ENCODE data around the gene C20orf204.

C20orf204 gene

DNA sequence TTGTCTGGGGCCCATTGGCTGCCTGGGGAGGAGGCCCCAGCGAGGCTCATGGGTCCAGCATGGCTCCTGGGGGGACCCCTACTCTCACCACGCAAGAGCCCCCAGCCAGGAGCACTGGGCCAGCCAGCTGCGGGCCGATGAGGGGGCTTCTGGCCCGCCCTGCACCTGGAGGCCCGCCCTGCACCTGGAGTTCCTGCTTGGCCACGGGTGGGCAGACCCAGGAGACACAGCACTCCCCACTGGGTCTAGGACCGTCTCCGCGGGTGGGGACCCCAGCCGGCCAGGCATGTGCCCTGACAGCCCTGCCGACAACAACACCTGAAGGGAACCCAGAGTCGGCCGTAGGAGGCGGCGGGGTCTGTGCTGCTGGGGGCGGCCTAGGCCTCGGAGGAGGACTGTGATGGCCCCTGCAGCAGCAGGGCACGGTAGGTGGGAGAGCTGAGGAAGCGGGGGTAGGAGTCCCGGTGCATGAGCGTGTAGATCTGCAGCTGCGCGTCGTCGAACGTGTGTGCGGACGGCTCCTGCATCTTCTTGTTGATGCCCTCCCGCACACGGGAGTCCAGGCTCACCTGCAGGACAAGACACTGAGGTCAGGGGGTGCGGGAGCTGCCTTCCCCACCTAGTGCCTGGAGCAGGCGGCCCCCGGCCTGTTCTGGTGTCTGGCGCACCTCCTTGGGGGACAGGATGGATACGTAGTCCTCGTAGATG, 37.6 kb downstream of the C20orf204 start:
- H3K4me3 Mint-ChIP-seq, result no peak overlapping the region
- intact Hi-C loops (cut with micrococcal nuclease), result no loop called here
- H3K36me3 Mint-ChIP-seq (ENCODE audit: low read depth), result peaks cover 73% of the 10 kb centered on the region
- H3K9me3 Mint-ChIP-seq, result no peaks in the 10 kb centered on the region
- peaks cover 5% of the 10 kb centered on the region for H3K27me3 Mint-ChIP-seq
- no peak overlapping the region for H3K27ac Mint-ChIP-seq
- H3K4me1 Mint-ChIP-seq (ENCODE audit: low read depth), result peaks cover 65% of the 10 kb centered on the region

DNA sequence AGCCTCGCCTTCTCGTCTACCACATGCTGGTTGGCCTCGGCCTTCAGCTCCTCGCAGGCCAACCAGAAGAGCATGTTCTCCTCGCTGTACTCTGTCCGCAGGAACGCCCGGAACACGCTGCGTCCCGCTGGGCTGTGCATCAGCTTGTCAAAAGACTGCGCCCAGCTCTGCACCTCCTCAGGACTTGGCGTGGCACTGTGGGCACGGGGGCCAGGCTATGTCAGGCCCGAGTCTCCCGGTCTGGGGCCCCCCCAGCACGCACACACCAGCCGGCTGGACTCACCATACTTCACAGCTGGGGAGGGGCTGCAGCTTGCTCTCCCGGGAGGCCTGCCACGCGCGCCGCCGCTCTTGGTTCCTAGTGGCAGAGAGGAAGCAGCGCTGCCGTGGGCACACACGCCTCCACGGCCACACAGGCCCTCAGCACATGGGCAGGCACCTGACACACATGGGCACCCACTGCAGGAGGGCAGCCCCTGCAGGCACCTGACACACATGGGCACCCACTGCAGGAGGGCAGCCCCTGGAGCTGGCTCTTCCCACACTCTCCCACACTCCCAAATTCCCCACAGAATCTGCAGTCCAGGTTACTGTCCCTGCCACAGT, 38.3 kb downstream of the C20orf204 start:
- Mint-ChIP-seq H3K27ac (no peak overlapping the region), H3K4me3 (no peak overlapping the region), H3K36me3 (ENCODE audit: low read depth) (peaks cover 79% of the 10 kb centered on the region), H3K4me1 (ENCODE audit: low read depth) (peaks cover 68% of the 10 kb centered on the region), H3K9me3 (no peaks in the 10 kb centered on the region), H3K27me3 (no peaks in the 10 kb centered on the region)
- intact Hi-C loops (cut with micrococcal nuclease), result no loop called here

DNA sequence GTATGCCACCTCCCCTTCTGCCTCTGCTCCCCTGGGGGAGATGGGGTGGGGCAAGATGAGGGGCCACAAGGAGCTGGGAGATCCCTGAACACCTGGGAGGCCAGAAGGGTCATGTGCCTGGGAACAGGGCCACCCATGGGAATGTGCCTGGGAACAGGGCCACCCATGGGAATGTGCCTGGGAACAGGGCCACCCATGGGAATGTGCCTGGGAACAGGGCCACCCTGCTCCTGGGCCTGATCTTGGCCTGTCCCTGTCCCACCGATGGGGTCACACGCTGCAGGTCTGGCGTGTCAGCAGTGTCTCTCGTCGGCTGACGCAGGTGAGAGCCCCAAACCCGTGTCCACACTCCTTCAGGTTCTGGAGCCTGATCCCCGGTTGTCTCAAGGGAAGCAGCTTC, 39.0 kb downstream of the C20orf204 start:
- Mint-ChIP-seq H3K4me3 (peak overlapping the region; percentile 2), H3K9me3 (no peaks in the 10 kb centered on the region), H3K4me1 (ENCODE audit: low read depth) (peaks cover 69% of the 10 kb centered on the region), H3K27me3 (no peaks in the 10 kb centered on the region), H3K36me3 (ENCODE audit: low read depth) (peaks cover 81% of the 10 kb centered on the region), H3K27ac (no peak overlapping the region)
- intact Hi-C loops (cut with micrococcal nuclease), result no loop called here

DNA sequence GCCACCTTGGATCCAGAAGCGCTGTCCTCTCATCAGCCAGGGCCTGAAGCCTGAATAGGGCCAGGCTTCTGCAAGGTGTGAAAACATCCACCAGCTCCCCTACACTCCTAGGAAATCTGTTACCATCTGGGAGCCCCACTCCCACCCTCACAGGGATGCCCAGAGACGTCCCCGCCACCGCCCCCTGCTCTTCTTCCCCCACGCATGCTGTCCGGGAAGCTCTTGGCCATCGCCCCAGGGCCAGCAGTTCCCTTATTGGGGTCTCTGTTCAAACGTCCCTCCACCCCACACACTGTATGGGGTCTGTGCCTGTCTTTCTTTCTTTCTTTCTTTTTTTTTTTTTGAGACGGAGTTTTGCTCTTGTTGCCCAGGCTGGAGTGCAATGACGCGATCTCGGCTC, 39.6 kb downstream of the C20orf204 start:
- H3K9me3 Mint-ChIP-seq, result no peaks in the 10 kb centered on the region
- peak overlapping the region; percentile 92 for H3K27ac Mint-ChIP-seq
- peaks cover 87% of the 10 kb centered on the region for H3K36me3 Mint-ChIP-seq (ENCODE audit: low read depth)
- H3K4me1 Mint-ChIP-seq (ENCODE audit: low read depth), result peaks cover 74% of the 10 kb centered on the region
- peak overlapping the region; percentile 98 for H3K4me3 Mint-ChIP-seq
- H3K27me3 Mint-ChIP-seq, result no peaks in the 10 kb centered on the region
- intact Hi-C loops (cut with micrococcal nuclease), result no loop called here

- Mint-ChIP-seq H3K9me3 (no peaks in the 10 kb centered on the region), H3K4me3 (peak overlapping the region; percentile 98), H3K4me1 (ENCODE audit: low read depth) (peaks cover 74% of the 10 kb centered on the region), H3K27ac (peak overlapping the region; percentile 92), H3K27me3 (no peaks in the 10 kb centered on the region), H3K36me3 (ENCODE audit: low read depth) (peaks cover 89% of the 10 kb centered on the region)
- intact Hi-C loops (cut with micrococcal nuclease), result no loop called here
Observed at GRCh38 chr20:64076061-64076997, 40.3 kb downstream of the C20orf204 start.

- H3K36me3 Mint-ChIP-seq (ENCODE audit: low read depth), result peaks cover 82% of the 10 kb centered on the region
- H3K9me3 Mint-ChIP-seq, result no peaks in the 10 kb centered on the region
- peak overlapping the region; percentile 98 for H3K4me3 Mint-ChIP-seq
- H3K27ac Mint-ChIP-seq, result peak overlapping the region; percentile 92
- peaks cover 76% of the 10 kb centered on the region for H3K4me1 Mint-ChIP-seq (ENCODE audit: low read depth)
- H3K27me3 Mint-ChIP-seq, result no peaks in the 10 kb centered on the region
- intact Hi-C loops (cut with micrococcal nuclease), result no loop called here
Observed at GRCh38 chr20:64077094-64077493, 41.1 kb downstream of the C20orf204 start.

GRCh38 chr20:64077541-64077875, 41.5 kb downstream of the C20orf204 start:
- Mint-ChIP-seq H3K27ac (peak overlapping the region; percentile 92), H3K4me1 (ENCODE audit: low read depth) (peaks cover 76% of the 10 kb centered on the region), H3K9me3 (no peaks in the 10 kb centered on the region), H3K27me3 (no peaks in the 10 kb centered on the region), H3K36me3 (ENCODE audit: low read depth) (peaks cover 77% of the 10 kb centered on the region), H3K4me3 (peak overlapping the region; percentile 98)
- intact Hi-C loops (cut with micrococcal nuclease), result no loop called here

- Mint-ChIP-seq H3K27me3 (no peaks in the 10 kb centered on the region), H3K36me3 (ENCODE audit: low read depth) (peaks cover 72% of the 10 kb centered on the region), H3K9me3 (no peaks in the 10 kb centered on the region), H3K4me1 (ENCODE audit: low read depth) (peaks cover 80% of the 10 kb centered on the region), H3K4me3 (peak overlapping the region; percentile 98), H3K27ac (peak overlapping the region; percentile 92)
- intact Hi-C loops (cut with micrococcal nuclease), result no loop called here
Observed at GRCh38 chr20:64077876-64078551, 42.0 kb downstream of the C20orf204 start.

DNA sequence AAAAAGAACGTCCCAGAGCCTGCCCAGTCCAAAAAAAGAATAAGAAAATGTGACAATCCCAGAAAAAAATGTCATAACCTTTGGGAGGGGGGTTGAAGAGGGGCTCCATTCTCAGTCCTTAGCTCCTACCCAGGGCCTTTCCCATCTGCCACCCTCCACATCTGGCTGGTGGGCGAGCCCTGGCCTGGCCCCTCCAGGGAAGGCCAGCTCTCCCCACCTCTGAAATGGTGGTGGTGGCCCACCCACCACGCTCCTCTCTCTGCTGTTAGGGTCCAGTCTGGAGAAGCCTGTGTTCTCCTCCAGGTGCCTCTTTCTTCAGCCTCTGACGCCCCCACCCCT, 42.9 kb downstream of the C20orf204 start:
- intact Hi-C loops (cut with micrococcal nuclease), result no loop called here
- Mint-ChIP-seq H3K27me3 (no peaks in the 10 kb centered on the region), H3K4me3 (peak overlapping the region; percentile 98), H3K4me1 (ENCODE audit: low read depth) (peaks cover 75% of the 10 kb centered on the region), H3K27ac (peak overlapping the region; percentile 92), H3K36me3 (ENCODE audit: low read depth) (peaks cover 64% of the 10 kb centered on the region), H3K9me3 (no peaks in the 10 kb centered on the region)

GRCh38 chr20:64079273-64080012, 43.5 kb downstream of the C20orf204 start, which contains the start of gene RGS19:
Gene RGS19, minus strand, starts transcription at chr20:64079518. Its CDS starts 2,632 bp downstream, at chr20:64076886.
- peaks cover 58% of the 10 kb centered on the region for H3K36me3 Mint-ChIP-seq (ENCODE audit: low read depth)
- H3K27me3 Mint-ChIP-seq, result peaks cover 3% of the 10 kb centered on the region
- peaks cover 74% of the 10 kb centered on the region for H3K4me1 Mint-ChIP-seq (ENCODE audit: low read depth)
- peak within 1 kb of the TSS; percentile 98 for H3K4me3 Mint-ChIP-seq
- peak within 1 kb of the TSS; percentile 92 for H3K27ac Mint-ChIP-seq
- H3K9me3 Mint-ChIP-seq, result no peaks in the 10 kb centered on the region
- intact Hi-C loops (cut with micrococcal nuclease), result no loop called here

DNA sequence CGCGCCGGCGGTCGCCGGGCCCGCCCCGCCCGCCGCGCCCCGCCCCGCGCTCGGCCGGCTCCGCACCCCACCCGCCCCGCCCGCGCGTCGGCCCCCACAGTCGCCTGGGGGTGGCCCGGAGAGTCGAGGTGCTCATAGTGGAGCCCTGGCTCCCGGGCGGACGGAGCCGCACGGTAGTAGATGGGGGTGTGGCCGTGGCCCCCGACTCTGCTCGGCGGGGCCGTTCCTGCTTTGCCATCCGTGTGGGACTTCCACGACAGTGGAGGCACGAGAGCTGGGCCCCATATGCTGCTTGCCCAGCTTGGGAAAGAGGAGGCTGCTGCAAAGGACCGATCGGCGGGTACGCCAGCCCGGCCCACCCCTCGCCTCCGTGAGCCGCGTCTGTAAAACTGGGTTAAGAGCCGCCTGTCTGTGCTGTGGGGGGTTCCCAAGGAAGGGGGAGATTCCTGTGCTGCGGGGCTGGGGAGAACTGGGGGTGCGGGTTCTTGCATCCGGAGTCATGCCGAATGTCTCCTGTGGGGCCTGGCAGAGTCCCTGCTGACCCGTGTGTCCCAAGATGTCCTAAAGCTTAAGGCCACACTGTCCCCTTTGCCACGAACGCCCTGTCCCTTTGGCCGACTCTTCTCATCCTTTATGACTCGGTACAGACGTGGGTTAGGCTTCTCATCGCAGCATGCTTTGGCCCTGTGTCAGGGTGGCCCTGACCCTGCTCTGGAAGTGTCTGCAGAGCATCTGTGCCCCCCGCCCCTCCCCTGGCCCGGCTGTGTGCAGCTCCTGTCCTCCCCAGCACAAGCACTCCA, 44.2 kb downstream of the C20orf204 start, which contains the start of gene OPRL1:
TSS of gene OPRL1 (plus strand) at position 70 of the 800 bp plus-strand sequence. CDS start 12,639 bp downstream, outside the sequence.
- intact Hi-C loops (cut with micrococcal nuclease), result no loop called here
- H3K4me1 Mint-ChIP-seq (ENCODE audit: low read depth), result peaks cover 70% of the 10 kb centered on the region
- peaks cover 11% of the 10 kb centered on the region for H3K27me3 Mint-ChIP-seq

GRCh38 chr20:64080813-64081623, 45.0 kb downstream of the C20orf204 start:
- H3K4me3 Mint-ChIP-seq, result peak overlapping the region; percentile 83
- H3K36me3 Mint-ChIP-seq (ENCODE audit: low read depth), result peaks cover 42% of the 10 kb centered on the region
- H3K4me1 Mint-ChIP-seq (ENCODE audit: low read depth), result peaks cover 61% of the 10 kb centered on the region
- no peaks in the 10 kb centered on the region for H3K9me3 Mint-ChIP-seq
- peak overlapping the region; percentile 81 for H3K27ac Mint-ChIP-seq
- intact Hi-C loops (cut with micrococcal nuclease), result no loop called here
- H3K27me3 Mint-ChIP-seq, result peaks cover 19% of the 10 kb centered on the region

More for the DNA sequence above, 44.2 kb downstream of the C20orf204 start, which contains the start of gene OPRL1:
- Mint-ChIP-seq H3K36me3 (ENCODE audit: low read depth) (peaks cover 50% of the 10 kb centered on the region), H3K9me3 (no peaks in the 10 kb centered on the region), H3K4me3 (peak within 1 kb of the TSS; percentile 98), H3K27ac (peak within 1 kb of the TSS; percentile 92)
